GM21360 (cell line): Measurements from ENCODE around the gene RC3H1.

Experiments
- ATAC-seq: cut with Tn5 transposase; IDR thresholded peaks from one replicate; pipeline ENCODE4 v1.9.1; 2021; ENCODE audit warnings: mild to moderate bottlenecking, moderate library complexity; ENCODE audit not compliant: unreplicated experiment

RC3H1 gene

DNA sequence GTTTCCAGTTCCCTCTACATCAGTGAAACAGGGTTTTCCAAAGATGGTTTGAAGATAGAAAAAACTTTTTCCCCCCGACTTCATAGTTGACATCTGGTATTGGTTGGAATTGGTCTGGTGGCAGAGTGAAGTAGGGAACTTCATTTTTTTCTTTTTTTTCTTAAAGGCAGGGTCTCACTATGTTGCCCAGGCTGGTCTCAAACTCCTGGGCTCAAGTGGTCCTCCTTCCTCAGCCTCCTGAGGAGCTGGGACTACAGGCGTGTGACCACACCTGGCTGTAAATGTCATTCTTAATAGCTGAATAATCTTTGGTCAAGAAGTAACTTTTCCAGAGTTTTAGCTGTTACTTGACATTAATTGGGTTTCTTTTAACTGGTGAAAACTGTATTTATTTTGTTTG is 132.3 kb downstream of the RC3H1 start:
- ATAC-seq = no peak

DNA sequence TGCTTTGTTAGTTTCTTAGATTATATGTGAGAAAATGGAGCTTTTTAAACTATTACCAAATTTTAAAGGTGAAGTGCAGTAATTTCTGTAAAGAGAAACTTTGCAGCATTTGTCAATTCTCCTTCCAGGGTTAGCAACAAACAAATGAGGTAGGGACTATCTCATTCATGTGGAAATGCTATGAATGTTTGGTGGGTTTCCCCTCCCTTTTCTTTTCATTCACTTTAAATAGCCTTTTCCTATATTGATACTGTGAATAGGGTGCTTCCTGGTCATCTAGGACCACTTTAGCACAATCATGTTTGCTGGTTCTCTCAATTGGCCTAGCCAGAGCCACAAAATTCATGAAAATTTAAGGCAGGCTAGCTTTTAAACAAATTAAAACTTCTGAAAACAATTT is 133.4 kb downstream of the RC3H1 start:
- no peak for ATAC-seq

DNA sequence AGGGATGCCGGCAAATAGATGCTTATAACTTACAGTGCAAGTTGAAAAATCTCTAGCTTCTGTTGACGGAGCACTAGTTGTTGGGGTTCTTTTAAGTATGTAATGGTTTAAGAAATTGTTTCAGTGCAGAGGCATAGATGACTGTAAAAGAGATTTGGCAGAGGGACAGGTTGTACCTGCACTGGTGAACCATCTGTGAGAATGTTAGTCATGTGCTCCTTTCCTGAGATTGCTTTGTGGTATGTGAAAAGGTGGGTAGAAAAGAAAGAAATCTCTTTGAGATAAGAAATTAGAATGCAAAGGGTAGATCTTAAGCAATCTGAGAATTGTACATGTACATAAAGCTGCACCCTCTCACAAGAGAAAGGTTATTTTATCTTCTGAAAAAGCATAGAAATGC is 134.5 kb downstream of the RC3H1 start:
- no peak for ATAC-seq

DNA sequence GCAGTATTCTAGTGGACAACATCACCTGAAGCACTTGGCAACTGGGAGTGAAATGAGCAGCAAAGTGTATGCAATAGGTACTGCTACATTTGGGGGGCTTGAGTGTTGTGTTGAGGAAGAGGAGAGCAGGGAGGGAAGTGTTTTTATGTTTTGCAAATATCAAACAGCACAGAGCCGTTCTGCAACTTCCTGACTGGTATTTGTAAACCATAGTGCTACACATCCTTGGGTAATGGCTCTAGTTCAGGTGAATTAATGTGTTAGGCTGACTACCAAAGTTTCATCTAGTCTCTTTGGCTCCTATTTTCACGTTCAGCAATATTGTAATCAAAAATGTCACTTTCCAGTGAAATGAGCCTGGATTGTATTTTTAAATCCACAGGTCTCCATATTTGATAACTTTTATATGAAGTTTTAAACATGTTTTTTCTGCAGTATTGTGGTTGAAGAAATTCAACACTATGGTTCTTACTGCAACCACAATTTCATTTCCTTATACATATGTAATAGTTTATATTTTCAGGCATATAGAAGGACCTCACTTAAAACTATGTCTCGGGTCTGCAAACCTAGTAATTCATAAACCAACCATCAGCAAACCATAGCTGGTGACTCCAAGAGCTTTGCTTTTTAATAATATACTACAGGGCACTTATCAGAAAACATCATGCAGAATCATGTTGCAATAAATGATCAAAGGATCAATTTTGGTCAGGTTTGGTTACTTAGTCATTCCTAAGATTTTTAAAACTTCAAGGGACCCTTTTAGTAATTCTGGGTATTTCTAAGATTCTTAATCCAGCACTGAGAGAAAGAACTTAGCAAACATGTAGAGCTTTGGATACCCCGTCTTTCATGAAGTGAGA is 135.2 kb downstream of the RC3H1 start:
- ATAC-seq = no peak

DNA sequence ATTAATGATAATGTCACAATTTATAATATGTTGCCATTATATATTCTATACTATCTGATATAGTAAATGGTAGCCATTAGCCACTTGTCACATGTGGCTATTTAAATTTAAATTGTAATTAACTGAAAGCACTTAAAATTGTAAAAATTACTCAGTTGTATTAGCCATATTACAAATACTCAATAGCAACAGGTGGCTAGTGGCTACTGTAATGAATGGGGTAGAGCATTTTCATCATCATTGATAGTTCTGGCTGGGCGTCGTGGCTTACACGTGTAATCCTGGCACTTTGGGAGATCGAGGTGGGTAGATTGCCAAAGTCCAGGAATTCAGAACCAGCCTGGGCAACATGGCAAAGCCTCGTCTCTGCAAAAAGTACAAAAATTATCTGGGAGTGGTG is 137.5 kb downstream of the RC3H1 start:
- no peak for ATAC-seq
